ENCODE measurements around the gene HOXC4.
A peak's percentile ranks its signal among the peaks of the same experiment; 100 is the strongest.

The HOXC4 gene

GRCh38 chr12:54053751-54054741 is at the start of gene HOXC4:
Gene HOXC4 (plus strand): TSS chr12:54053835. CDS start chr12:54053923, 88 bp downstream.
- Mint-ChIP-seq H3K27ac (ENCODE audit: low read depth) (peak within 1 kb of the TSS; percentile 92), H3K4me3 (peak within 1 kb of the TSS; percentile 91), H3K27me3 (peaks cover 49% of the 10 kb centered on the region), H3K36me3 (ENCODE audit: insufficient read depth) (peaks cover 15% of the 10 kb centered on the region), H3K4me1 (peaks cover 47% of the 10 kb centered on the region), H3K9me3 (no peaks in the 10 kb centered on the region)
- ATAC-seq (replicated peaks; ENCODE audit: extremely low read depth, poor library complexity, severe bottlenecking) (peak; percentile 83), DNase-seq (ENCODE audit: low spot score in 2 of 2) (no peak)

- Mint-ChIP-seq H3K36me3 (ENCODE audit: insufficient read depth) (peaks cover 27% of the 10 kb centered on the region), H3K27ac (ENCODE audit: low read depth) (no peak overlapping the region), H3K4me3 (no peak overlapping the region), H3K9me3 (no peaks in the 10 kb centered on the region), H3K27me3 (peaks cover 100% of the 10 kb centered on the region), H3K4me1 (peaks cover 30% of the 10 kb centered on the region)
- no peak for DNase-seq (ENCODE audit: low spot score in 2 of 2)
- no peak for ATAC-seq (replicated peaks; ENCODE audit: extremely low read depth, poor library complexity, severe bottlenecking)
These were observed 49.4 kb upstream of the HOXC4 start for GRCh38 chr12:54004063-54004840.

- ATAC-seq (replicated peaks; ENCODE audit: extremely low read depth, poor library complexity, severe bottlenecking) (no peak), DNase-seq (ENCODE audit: low spot score in 2 of 2) (no peak)
- H3K9me3 Mint-ChIP-seq: no peaks in the 10 kb centered on the region
- H3K4me1 Mint-ChIP-seq: peaks cover 32% of the 10 kb centered on the region
- H3K4me3 Mint-ChIP-seq: no peak overlapping the region
- H3K36me3 Mint-ChIP-seq (ENCODE audit: insufficient read depth): peaks cover 25% of the 10 kb centered on the region
- peaks cover 100% of the 10 kb centered on the region for H3K27me3 Mint-ChIP-seq
- H3K27ac Mint-ChIP-seq (ENCODE audit: low read depth): no peak overlapping the region
These were observed 48.6 kb upstream of the HOXC4 start for GRCh38 chr12:54004841-54005530.

- ATAC-seq (replicated peaks; ENCODE audit: extremely low read depth, poor library complexity, severe bottlenecking) (no peak), DNase-seq (ENCODE audit: low spot score in 2 of 2) (no peak)
- Mint-ChIP-seq H3K27ac (ENCODE audit: low read depth) (no peak overlapping the region), H3K27me3 (peaks cover 100% of the 10 kb centered on the region), H3K36me3 (ENCODE audit: insufficient read depth) (peaks cover 25% of the 10 kb centered on the region), H3K4me3 (no peak overlapping the region), H3K4me1 (peaks cover 32% of the 10 kb centered on the region), H3K9me3 (no peaks in the 10 kb centered on the region)
These were observed 48.1 kb upstream of the HOXC4 start for GRCh38 chr12:54005531-54005852.

- H3K9me3 Mint-ChIP-seq: no peaks in the 10 kb centered on the region
- peak overlapping the region; percentile 32 for H3K27ac Mint-ChIP-seq (ENCODE audit: low read depth)
- peak; percentile 76 to 92 for DNase-seq (ENCODE audit: low spot score in 2 of 2)
- H3K4me1 Mint-ChIP-seq: peaks cover 35% of the 10 kb centered on the region
- H3K27me3 Mint-ChIP-seq: peaks cover 100% of the 10 kb centered on the region
- H3K36me3 Mint-ChIP-seq (ENCODE audit: insufficient read depth): peaks cover 25% of the 10 kb centered on the region
- peak overlapping the region; percentile 77 for H3K4me3 Mint-ChIP-seq
- ATAC-seq (replicated peaks; ENCODE audit: extremely low read depth, poor library complexity, severe bottlenecking): peak; percentile 70
These were observed 47.6 kb upstream of the HOXC4 start for GRCh38 chr12:54005853-54006558.

GRCh38 chr12:54006559-54007220 is 46.9 kb upstream of the HOXC4 start:
- Mint-ChIP-seq H3K4me1 (peaks cover 42% of the 10 kb centered on the region), H3K9me3 (no peaks in the 10 kb centered on the region), H3K36me3 (ENCODE audit: insufficient read depth) (peaks cover 20% of the 10 kb centered on the region), H3K27me3 (peaks cover 100% of the 10 kb centered on the region), H3K4me3 (peak overlapping the region; percentile 77), H3K27ac (ENCODE audit: low read depth) (peak overlapping the region; percentile 32)
- ATAC-seq (replicated peaks; ENCODE audit: extremely low read depth, poor library complexity, severe bottlenecking) (no peak), DNase-seq (ENCODE audit: low spot score in 2 of 2) (no peak)

- Mint-ChIP-seq H3K27ac (ENCODE audit: low read depth) (no peak overlapping the region), H3K9me3 (no peaks in the 10 kb centered on the region), H3K36me3 (ENCODE audit: insufficient read depth) (peaks cover 20% of the 10 kb centered on the region), H3K27me3 (peaks cover 100% of the 10 kb centered on the region), H3K4me1 (peaks cover 40% of the 10 kb centered on the region), H3K4me3 (peak overlapping the region; percentile 68)
- ATAC-seq (replicated peaks; ENCODE audit: extremely low read depth, poor library complexity, severe bottlenecking) (no peak), DNase-seq (ENCODE audit: low spot score in 2 of 2) (no peak)
These were observed 45.9 kb upstream of the HOXC4 start for GRCh38 chr12:54007538-54008259.

- peak overlapping the region; percentile 68 for H3K4me3 Mint-ChIP-seq
- peaks cover 40% of the 10 kb centered on the region for H3K4me1 Mint-ChIP-seq
- H3K9me3 Mint-ChIP-seq: no peaks in the 10 kb centered on the region
- H3K36me3 Mint-ChIP-seq (ENCODE audit: insufficient read depth): peaks cover 20% of the 10 kb centered on the region
- H3K27ac Mint-ChIP-seq (ENCODE audit: low read depth): no peak overlapping the region
- DNase-seq (ENCODE audit: low spot score in 2 of 2) (no peak), ATAC-seq (replicated peaks; ENCODE audit: extremely low read depth, poor library complexity, severe bottlenecking) (no peak)
- peaks cover 100% of the 10 kb centered on the region for H3K27me3 Mint-ChIP-seq
These were observed 45.4 kb upstream of the HOXC4 start for GRCh38 chr12:54008260-54008552.

GRCh38 chr12:54009171-54010052 is 44.2 kb upstream of the HOXC4 start:
- Mint-ChIP-seq H3K4me3 (peak overlapping the region; percentile 68), H3K4me1 (peaks cover 40% of the 10 kb centered on the region), H3K9me3 (no peaks in the 10 kb centered on the region), H3K27ac (ENCODE audit: low read depth) (peak overlapping the region; percentile 87), H3K27me3 (peaks cover 100% of the 10 kb centered on the region), H3K36me3 (ENCODE audit: insufficient read depth) (peaks cover 24% of the 10 kb centered on the region)
- ATAC-seq (replicated peaks; ENCODE audit: extremely low read depth, poor library complexity, severe bottlenecking): peak; percentile 33
- DNase-seq (ENCODE audit: low spot score in 2 of 2): no peak

GRCh38 chr12:54010053-54010971 is 43.3 kb upstream of the HOXC4 start:
- H3K27me3 Mint-ChIP-seq: peaks cover 100% of the 10 kb centered on the region
- H3K9me3 Mint-ChIP-seq: no peaks in the 10 kb centered on the region
- no peak overlapping the region for H3K27ac Mint-ChIP-seq (ENCODE audit: low read depth)
- H3K4me1 Mint-ChIP-seq: peaks cover 46% of the 10 kb centered on the region
- peak overlapping the region; percentile 68 for H3K4me3 Mint-ChIP-seq
- ATAC-seq (replicated peaks; ENCODE audit: extremely low read depth, poor library complexity, severe bottlenecking) (no peak), DNase-seq (ENCODE audit: low spot score in 2 of 2) (no peak)
- H3K36me3 Mint-ChIP-seq (ENCODE audit: insufficient read depth): peaks cover 27% of the 10 kb centered on the region
